ENCODE data around the gene TALDO1.

Gene TALDO1

DNA sequence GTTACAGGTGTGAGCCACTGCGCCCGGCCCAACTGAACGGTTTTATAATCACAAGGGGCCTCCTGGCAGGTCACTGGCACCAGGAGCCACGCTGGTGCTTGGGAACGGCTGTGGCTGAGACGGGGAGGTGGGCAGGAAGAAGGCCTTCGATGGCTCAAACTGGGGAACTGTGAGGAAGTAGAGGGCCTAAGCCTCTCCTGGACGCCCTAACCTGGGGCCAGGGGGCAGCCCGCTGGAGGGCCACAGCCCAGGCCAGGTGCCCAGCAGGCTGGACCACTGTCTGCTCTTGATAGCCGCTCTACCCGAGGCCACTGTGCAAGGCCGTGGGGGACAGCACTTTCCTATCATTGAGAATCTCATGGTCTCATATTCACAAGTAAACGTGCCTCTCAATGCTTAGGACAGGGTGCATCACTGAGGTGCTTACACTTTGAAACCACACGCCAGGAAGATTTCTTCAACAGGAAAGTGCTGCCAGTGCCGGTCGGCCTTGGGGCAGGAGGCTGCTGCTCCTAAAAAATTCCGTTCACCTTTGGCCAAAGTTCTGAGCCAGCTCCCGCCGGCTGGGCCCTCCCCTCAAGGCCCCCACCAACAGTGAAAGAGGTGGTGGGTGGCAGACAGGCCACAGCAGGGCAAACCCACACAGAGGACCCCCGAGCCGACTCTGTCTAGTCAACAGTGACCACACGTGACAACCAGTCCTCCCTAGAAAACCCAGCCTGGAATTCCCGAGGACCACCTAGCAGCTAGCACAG lies 22.8 kb downstream of the TALDO1 start:
- no peak for DNase-seq (ENCODE audit: low spot score)

DNA sequence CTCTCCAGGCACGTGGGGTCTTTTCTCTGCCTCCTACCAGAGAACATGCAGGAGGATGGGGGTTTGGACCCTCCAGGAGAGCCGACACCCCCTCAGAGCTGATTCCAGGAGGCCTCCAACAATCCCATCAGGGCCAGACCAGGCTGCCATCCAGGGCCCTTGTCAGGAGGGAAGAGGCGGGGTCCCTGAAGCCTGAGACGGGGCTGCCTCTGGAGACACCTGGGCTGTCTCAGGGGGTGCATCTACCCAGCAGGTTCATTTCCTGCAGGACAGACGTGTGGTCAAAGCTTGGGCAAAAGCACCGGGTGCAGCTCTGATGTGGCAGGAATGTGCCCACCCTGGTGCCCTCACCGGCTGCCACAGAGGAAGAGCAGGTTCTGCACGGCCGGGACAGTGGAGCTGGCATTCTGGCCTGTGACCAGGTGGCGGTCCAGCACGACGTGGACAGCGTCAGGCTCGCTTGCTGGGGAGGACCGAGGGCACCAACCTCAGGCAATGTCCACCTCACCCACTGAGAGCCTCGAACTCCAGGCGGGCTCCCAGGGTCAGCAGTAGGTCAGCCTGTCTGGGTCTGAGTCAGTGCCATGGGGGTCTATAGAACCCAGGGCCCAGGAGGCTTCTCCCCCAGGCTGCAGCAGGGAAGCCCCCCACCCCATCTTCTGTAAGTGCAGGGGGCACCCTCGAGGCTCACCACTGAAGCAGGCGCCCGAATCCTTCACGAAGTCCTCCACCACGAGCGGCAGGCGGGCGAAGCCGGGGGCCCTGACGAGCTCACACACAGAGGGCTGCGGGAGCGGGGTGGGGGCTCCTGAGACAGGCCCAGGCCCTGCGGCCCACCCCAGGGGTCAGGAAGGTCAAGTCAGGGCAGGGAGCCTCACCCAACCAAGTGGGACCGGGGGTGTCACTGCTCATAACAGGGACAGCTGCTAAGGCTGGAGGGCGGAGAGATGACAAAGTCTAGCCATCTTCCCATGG lies 23.7 kb downstream of the TALDO1 start:
- no peak for DNase-seq (ENCODE audit: low spot score)

- no peak for DNase-seq (ENCODE audit: low spot score)
These were observed 24.4 kb downstream of the TALDO1 start for GRCh38 chr11:771617-772204.

GRCh38 chr11:772429-773390 lies 25.4 kb downstream of the TALDO1 start:
- no peak for DNase-seq (ENCODE audit: low spot score)

GRCh38 chr11:773425-773824 lies 26.2 kb downstream of the TALDO1 start:
- DNase-seq (ENCODE audit: low spot score), result no peak

- DNase-seq (ENCODE audit: low spot score), result no peak
These were observed 26.6 kb downstream of the TALDO1 start for GRCh38 chr11:773830-774229.

DNA sequence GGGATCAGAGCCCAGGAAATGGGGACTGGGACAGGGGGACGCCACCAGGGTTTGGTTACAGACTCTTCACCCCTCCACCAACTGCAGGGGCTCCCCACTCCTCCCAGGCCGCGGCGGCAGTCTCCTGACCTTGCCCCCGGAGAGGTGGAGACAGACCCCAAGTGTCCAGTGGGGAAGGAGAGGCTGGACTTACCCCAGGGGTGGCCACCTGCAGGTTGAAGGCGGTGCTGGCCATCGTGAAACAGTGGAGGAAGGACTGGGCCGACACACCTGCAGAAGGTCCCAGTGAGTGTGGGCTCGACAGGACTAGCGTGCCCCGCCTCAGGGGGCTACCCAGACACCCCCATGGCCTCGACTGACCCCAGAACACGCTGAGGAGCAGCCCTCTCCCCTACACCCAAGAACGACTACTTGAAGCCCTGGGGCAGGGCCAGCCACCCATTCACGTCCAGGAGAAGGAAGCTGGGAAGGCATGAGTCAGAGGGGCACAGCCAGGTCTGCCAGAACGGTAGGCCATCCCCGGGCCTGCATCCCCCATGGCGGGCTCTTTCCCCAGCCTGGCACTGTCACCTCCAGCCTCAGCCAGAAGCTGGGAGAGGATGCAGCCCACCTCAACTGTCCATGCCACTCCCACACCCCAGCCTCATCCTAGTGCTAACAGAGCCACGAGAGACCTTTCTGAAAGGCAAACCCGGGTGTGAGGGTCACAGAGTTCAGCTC lies 27.8 kb downstream of the TALDO1 start:
- DNase-seq (ENCODE audit: low spot score), result no peak

DNA sequence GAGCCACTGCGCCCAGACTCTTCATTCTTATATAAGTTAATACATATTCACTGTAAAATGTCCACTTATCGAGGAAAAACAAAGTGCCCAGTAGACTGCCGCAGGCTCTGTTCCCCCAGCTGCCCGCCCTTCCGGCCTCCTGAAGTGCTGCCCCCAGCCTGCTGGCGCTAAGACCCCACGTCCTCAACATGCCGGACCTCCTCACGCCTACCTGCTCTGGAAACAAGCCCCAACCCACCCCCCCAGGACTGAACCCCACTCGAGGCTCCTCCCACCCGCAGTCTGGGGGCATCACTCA lies 28.9 kb downstream of the TALDO1 start:
- DNase-seq (ENCODE audit: low spot score), result no peak

GRCh38 chr11:776561-777287 lies 29.5 kb downstream of the TALDO1 start:
- DNase-seq (ENCODE audit: low spot score), result no peak

- peak; percentile 95 for DNase-seq (ENCODE audit: low spot score)
These were observed 30.3 kb downstream of the TALDO1 start, which contains the start of gene GATD1 for GRCh38 chr11:777288-778255. Gene GATD1 (minus strand): TSS chr11:777487. CDS start chr11:777462, 25 bp downstream.

DNA sequence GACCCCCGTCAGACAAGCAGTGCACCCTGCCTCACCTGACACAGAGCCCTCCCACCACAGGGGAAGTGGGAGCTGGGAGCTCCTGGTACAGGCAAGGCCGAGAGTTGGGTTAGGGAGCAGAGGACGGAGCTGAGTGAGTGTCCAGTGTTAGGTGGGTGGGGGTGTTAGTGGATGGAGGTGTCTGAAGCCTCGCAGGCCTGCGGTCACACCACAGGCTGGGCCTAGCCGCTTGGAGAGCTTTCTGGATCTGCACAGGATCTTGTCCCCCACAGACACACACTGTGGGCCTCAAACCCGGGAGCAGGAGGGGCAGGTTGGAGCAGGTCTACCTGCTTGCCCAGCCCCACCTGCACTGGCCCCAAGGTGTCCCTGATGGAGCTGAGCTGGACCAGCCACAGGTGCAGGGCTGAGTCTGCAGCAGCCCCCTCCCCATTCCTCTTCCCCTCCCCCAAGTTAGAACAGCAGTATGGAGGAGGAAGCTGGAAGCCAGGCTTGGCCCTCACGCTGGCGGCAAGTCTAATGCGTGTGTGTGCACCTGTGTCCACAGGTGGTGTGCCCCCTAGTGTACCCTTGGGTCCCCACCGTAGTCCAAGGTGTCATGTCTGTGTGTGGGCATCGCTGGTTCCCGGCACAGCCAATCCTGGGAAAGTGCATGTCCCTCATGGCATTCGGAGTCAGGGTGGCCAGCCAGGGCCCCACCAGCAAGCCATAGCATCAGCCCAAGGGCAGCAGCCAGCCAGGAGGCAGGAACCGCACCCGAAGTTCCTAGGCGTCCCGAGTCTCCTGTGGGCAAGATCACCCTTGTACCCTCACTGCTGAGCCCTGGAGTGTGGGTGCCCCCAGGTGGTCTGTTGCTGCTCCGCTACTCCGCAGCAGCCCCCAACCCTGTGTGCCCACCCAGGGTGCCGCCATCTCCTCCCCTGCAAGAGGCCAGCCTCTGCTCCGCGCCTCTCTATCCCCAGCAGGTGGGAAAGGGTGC lies 32.0 kb downstream of the TALDO1 start:
- no peak for DNase-seq (ENCODE audit: low spot score)

GRCh38 chr11:779955-780532 lies 32.8 kb downstream of the TALDO1 start:
- DNase-seq (ENCODE audit: low spot score), result no peak

GRCh38 chr11:782264-783174 lies 35.3 kb downstream of the TALDO1 start:
- DNase-seq (ENCODE audit: low spot score), result no peak

DNA sequence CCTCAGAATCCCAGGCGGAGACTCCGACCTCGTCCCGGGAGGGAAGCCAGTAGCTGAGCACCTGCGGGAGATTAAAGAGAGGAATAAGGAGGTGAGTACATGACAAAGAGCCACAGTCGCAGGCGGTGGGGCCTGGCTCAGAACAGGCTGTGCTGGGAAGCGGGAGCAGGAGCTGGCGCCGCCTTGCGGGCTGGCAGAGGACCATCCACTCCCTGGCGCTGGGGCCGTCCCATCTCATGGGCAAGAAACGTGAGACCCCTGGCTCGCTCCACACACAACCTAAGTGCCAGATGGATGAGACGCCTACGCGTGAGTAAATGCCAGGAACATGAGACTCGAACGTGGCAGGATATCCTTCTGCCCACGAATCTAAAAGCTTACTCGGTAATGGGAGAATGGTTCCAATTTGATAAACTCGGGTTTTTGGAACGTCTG lies 36.3 kb downstream of the TALDO1 start:
- DNase-seq (ENCODE audit: low spot score), result no peak

DNA sequence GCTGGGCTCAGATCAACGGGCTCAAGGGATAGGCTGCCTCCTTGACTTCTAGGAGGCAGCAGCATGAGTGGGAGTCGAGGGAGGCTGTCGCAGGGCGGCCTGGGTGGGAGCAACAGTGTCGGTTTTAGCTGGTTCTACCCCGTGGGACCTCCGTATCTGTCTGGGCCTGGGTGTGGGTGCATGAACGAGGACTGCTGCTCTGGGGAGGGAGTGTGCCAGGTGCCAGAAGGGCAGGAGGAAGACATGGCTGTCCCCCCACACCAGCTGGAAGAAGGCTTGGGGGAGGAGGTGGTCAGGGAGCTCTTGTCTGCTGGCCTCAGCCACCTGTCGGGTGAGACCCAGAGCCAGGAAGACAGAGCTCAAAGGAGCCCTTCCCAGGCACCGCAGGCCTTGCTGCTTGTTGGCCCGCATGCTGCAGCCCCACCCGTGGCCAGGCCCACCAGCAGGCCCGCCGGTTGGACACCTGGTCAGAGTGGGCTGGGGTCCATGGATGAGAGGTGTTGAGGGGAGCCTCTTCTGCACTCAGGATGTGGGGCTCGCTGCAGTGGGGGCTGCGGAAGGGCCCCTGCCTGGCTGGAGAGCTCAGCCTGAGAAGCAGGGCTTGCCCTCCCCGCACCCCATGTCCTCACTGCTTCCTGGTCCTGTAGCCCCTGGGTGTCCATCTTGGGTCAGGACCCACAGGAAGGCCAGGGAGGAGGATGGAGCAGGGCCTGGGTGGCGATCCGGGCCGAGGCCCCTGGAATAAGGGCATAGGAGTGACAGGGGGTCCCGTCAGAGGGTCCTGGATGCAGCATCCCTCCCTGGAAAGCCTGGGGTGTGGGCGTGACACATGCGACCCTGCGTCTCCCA lies 39.2 kb downstream of the TALDO1 start:
- DNase-seq (ENCODE audit: low spot score), result no peak

Data from activated CD4-positive, alpha-beta T cell treated with anti-CD3 and anti-CD28 coated beads, Interleukin-2, Interleukin-4, amounts not matched to agents 100 ng/mL and 50 ng/mL, durations not matched to agents 16 hours and 8 hours (primary cell).